Suprapubic skin (tissue), 4 donors: ENCODE data around the gene SYNPO. TPM values are rescaled to one million over a fixed set of nuclear protein-coding genes. Genes with fewer than 3 reads are reported as not detected.

Experiments
- DNase-seq, 2 donors: peaks; one replicate each; pipeline ENCODE4 v3.0.0-alpha.2; 2019; ENCODE audit warnings: low spot score in 2 of 2
- H3K27ac ChIP-seq: fragments of 200-600 bp; sonication (generic); one replicate; pipeline ENCODE4 v1.5.1; 2019
- H3K27me3 ChIP-seq: fragments of 200-600 bp; sonication (generic); one replicate; pipeline ENCODE4 v1.5.1; 2019
- H3K36me3 ChIP-seq: fragments of 200-600 bp; sonication (generic); one replicate; pipeline ENCODE4 v1.5.1; 2019
- H3K4me1 ChIP-seq: fragments of 200-600 bp; sonication (generic); one replicate; pipeline ENCODE4 v1.5.1; 2019
- H3K4me3 ChIP-seq: fragments of 200-600 bp; sonication (generic); one replicate; pipeline ENCODE4 v1.5.1; 2019; ENCODE audit warnings: mild to moderate bottlenecking
- H3K9me3 ChIP-seq: fragments of 200-600 bp; sonication (generic); one replicate; pipeline ENCODE4 v1.5.1; 2019
- CTCF ChIP-seq, 2 donors: fragments of 200-600 bp in 1 of 2; fragments of 450-650 bp in 1 of 2; sonication (generic) in 1 of 2; IDR thresholded peaks; one replicate each; pipeline ENCODE4 v1.5.1; 2016 to 2019; ENCODE audit warnings: antibody characterized with exemption in 2 of 2, mild to moderate bottlenecking in 1 of 2, moderate library complexity in 1 of 2
- EP300 ChIP-seq: sonication (generic); formaldehyde crosslinking; IDR thresholded peaks from one replicate; pipeline ENCODE4 v1.6.1; 2017; ENCODE audit warnings: antibody characterized with exemption
- POLR2A ChIP-seq, 2 donors: fragments of 450-650 bp; IDR thresholded peaks; one replicate each; pipeline ENCODE4 v1.6.1; 2017; ENCODE audit warnings: antibody characterized with exemption in 2 of 2, mild to moderate bottlenecking in 2 of 2, moderate library complexity in 2 of 2
- POLR2AphosphoS5 ChIP-seq, 3 donors: sonication (generic); formaldehyde crosslinking; IDR thresholded peaks; one replicate each; pipeline ENCODE4 v1.6.1; 2017; ENCODE audit warnings: antibody characterized with exemption in 3 of 3
- WGBS: methylation state at CpG from one replicate; pipeline ENCODE4 v1.1.5; 2018; 5-methylcytosine and 5-hydroxymethylcytosine counted together
- total RNA-seq, 4 donors: library from RNA; depleted of rRNA; stranded (reverse); fragments of >200 nt; gene quantifications; one replicate each; pipeline ENCODE4 v1.1.0, GENCODE V29; 2016

Gene SYNPO
- total RNA-seq, 4 donors from 2014 or later = 3.3 to 8.5 (median 5.6) TPM

DNA sequence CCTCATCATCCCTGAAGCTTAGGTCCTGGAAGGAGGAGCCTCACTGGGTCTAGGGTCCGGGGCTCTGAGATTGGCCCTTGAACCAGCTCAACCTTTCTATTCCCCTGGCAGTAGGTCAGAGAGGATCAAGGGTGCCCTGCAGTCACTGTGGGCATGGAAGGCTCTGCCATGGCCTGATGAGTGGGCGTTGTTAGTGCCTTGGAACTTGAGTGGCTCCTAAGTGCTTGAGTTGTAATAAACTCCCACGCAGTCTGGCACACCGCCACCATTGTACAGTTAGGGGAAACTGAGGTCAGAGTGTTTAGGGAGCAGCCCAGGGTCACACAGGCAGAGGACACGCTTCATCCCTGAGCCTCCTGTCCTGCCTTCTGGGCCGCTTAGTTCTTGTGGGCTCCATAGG, 10.4 kb upstream of the SYNPO start:
- no peak for TF ChIP-seq CTCF (IDR thresholded peaks at IDR 0.05)
- TF ChIP-seq POLR2A (IDR thresholded peaks at IDR 0.05) = no peak
- no peak for TF ChIP-seq POLR2AphosphoS5 (IDR thresholded peaks at IDR 0.05)
- no peak for TF ChIP-seq EP300

GRCh38 chr5:150630461-150631325, 9.8 kb upstream of the SYNPO start:
- 70% methylated on average over 9 of the region's 9 CpGs for WGBS
- Histone ChIP-seq H3K4me3 (no peak overlapping the region), H3K27ac (no peak overlapping the region), H3K36me3 (no peaks in the 10 kb centered on the region), H3K4me1 (peaks cover 45% of the 10 kb centered on the region), H3K9me3 (no peaks in the 10 kb centered on the region), H3K27me3 (no peaks in the 10 kb centered on the region)
- no peak for DNase-seq
- TF ChIP-seq CTCF (IDR thresholded peaks at IDR 0.05) (no peak), POLR2A (IDR thresholded peaks at IDR 0.05) (no peak), EP300 (no peak), POLR2AphosphoS5 (IDR thresholded peaks at IDR 0.05) (no peak)

More for the DNA sequence above, 10.4 kb upstream of the SYNPO start:
- 80% methylated on average over 4 of the region's 6 CpGs for WGBS
- H3K4me3 ChIP-seq = no peak overlapping the region
- DNase-seq = no peak
- no peaks in the 10 kb centered on the region for H3K9me3 ChIP-seq
- H3K36me3 ChIP-seq = no peaks in the 10 kb centered on the region
- H3K27ac ChIP-seq = no peak overlapping the region
- H3K4me1 ChIP-seq = peaks cover 45% of the 10 kb centered on the region
- H3K27me3 ChIP-seq = no peaks in the 10 kb centered on the region

- H3K4me1 ChIP-seq = peaks cover 45% of the 10 kb centered on the region
- DNase-seq = no peak
- no peaks in the 10 kb centered on the region for H3K27me3 ChIP-seq
- no peaks in the 10 kb centered on the region for H3K9me3 ChIP-seq
- H3K27ac ChIP-seq = no peak overlapping the region
- H3K4me3 ChIP-seq = no peak overlapping the region
- no peaks in the 10 kb centered on the region for H3K36me3 ChIP-seq
- 88% methylated on average over 6 of the region's 6 CpGs for WGBS
- TF ChIP-seq POLR2A (IDR thresholded peaks at IDR 0.05) (no peak), CTCF (IDR thresholded peaks at IDR 0.05) (no peak), EP300 (no peak), POLR2AphosphoS5 (IDR thresholded peaks at IDR 0.05) (no peak)
Observed at GRCh38 chr5:150631326-150631701, 9.1 kb upstream of the SYNPO start.

DNA sequence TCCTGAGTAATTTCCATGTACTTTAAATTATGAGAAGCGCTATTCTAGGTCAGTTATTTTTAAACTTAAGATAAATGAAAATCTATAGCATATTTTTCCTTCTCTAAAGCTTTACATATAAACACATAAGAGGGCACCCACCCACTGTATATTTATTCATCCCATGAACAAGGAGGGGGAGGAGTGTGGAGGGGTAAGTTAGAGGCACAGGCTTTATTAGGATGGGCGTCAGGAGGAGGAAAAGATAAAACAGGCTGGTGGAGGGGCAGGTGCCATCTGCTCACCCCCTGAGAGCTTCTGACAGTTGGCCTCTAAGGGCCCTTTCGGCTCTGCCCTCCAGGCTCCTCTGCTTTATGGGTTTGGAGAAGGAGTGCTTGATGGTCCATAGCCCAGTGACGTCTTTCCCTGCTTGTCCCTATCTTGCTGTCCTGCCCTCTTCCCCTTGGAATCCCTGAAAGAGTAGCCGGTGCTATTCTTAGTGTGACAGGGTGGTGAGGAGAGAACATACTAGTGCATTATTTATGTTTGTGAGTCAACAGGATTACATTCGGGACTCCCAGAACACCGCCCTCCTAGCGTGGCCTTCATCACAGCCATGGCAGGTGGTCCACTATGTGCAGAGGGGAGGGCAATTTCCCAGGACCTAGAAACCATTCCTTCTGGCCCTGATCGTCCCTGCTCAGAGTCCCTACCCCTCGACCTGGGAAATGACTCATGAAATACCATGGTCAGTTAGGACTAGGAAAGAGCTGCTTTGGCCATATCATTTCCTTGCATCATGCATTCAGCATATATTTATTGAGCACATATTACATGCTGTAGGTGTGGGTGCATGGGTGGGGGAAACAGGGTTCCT, 7.9 kb upstream of the SYNPO start:
- no peaks in the 10 kb centered on the region for H3K9me3 ChIP-seq
- H3K4me1 ChIP-seq = peaks cover 43% of the 10 kb centered on the region
- no peak overlapping the region for H3K27ac ChIP-seq

More for the DNA sequence above, 7.9 kb upstream of the SYNPO start:
- no peak overlapping the region for H3K4me3 ChIP-seq
- TF ChIP-seq CTCF (IDR thresholded peaks at IDR 0.05) = no peak
- TF ChIP-seq EP300 = no peak
- 66% methylated on average over 10 of the region's 10 CpGs for WGBS
- H3K36me3 ChIP-seq = no peaks in the 10 kb centered on the region
- no peaks in the 10 kb centered on the region for H3K27me3 ChIP-seq
- DNase-seq = no peak
